Inflammatory macrophage (primary cell): ENCODE data around the gene MCTS1.
"Not testable (repeated sequence)": the region's sequence is repeated elsewhere in the genome, so short reads cannot be mapped to it uniquely, and the experiment has no call there.

ENCODE experiments used
- DNase-seq, 2 donors: peaks; one replicate each; pipeline ENCODE4 v3.0.0-alpha.2; 2020 to 2022
- total RNA-seq, 18 experiments: gene quantifications; one replicate each; lab custom pipeline; 2026; ENCODE audit warnings: mixed read lengths in 6 of 18, inconsistent platforms in 2 of 18; lab: John Stamatoyannopoulos, UW

Gene MCTS1
- total RNA-seq, result 18.8 to 46.7 (median 34.3) reads per million in 18 experiments

GRCh38 chrX:120603707-120604360, at the start of gene MCTS1:
MCTS1 (plus strand) TSS chrX:120604101; CDS start chrX:120604237, 136 bp downstream.
- DNase-seq, result peak; percentile 86 to 89

- no peak for DNase-seq
Observed at GRCh38 chrX:120556251-120556650, 47.6 kb upstream of the MCTS1 start.

GRCh38 chrX:120559804-120560203, 44.1 kb upstream of the MCTS1 start:
- DNase-seq, result no peak

DNA sequence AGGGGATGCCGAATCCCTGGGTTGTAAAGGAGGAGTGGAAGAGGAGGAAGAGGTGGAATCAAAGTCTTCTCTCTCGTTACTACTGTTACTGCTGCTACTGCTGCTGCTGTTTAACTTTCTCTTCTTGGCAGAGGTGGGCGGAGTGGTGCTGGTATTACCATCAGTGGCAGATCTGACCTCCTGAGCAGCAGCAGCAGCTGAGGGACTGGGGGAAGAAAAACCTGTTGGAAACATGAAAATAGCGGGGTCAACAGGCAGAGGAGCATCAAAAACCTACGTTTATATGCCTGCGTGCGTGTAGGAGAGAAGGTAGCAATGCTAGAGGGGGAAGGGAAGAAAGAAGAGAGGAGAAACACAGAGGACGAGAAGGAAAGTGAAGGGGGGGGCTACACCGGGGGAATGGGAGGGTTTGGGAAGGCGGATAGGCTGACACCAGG, 43.5 kb upstream of the MCTS1 start:
- DNase-seq, result peak in 1 of 2 donors; percentile 28

GRCh38 chrX:120560842-120561633, 42.9 kb upstream of the MCTS1 start, which contains the start of gene CUL4B:
CUL4B (minus strand) TSS chrX:120560962; CDS start chrX:120560638, 324 bp downstream.
- peak; percentile 92 to 94 for DNase-seq

GRCh38 chrX:120561634-120562568, 42.0 kb upstream of the MCTS1 start:
- no peak for DNase-seq

GRCh38 chrX:120562569-120562926, 41.4 kb upstream of the MCTS1 start:
- no peak for DNase-seq

DNA sequence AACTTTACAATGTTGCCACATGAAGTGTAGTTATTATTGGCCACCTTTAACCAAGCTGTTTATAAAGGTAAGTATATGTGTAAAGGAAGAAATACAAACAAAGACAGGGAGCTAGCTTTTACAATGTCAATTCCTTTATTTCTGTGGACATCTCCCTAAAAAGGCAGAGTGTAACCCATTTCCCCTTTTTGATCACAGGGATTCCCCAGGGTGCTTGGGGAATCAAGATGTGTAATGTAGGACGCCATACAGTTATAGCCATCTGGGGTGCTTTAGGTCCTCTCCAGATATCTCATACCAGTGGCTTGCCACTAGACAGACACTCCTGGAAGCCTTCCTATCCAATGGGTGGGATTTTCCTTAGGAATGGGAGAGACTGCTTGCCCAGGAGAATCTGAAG, 39.0 kb upstream of the MCTS1 start:
- peak in 1 of 2 donors; percentile 9 for DNase-seq

DNA sequence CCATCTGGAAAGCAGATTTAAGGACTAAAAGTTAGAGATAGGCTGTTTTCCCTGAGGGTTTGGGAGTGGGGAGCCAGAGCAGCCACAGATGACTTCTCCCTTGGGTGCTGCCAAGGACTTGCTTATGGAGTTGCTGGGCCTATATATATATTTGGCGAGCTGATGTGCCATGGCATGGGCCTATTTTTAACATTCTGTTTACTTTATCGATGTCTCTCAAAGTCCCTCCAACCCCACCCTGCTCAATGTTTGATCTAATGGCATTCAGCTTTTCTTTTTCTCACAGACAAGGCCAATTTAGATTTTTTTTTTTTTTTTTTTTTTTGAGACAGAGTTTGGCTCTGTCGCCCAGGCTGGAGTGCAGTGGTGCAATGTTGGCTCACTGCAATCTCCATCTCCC, 37.1 kb upstream of the MCTS1 start:
- no peak for DNase-seq

DNA sequence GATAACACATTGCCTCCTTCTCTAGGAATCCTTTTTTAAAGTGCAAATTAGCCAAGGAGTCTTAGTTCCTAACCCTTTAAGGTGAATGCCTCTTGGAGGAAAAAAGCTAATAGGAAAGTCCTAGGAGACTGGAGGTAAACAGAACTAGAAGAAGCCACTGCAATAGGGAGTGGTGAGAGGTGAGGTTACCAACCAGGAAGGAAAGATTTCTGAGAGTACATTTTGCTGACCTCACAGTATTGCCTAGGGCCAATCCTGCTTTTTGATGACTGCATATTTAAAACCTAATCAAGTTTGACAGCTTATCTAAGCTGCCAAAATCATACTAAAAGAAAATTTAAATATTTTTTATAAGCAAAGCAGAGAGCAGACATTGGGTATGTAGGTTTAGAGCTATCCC, 35.9 kb upstream of the MCTS1 start:
- DNase-seq, result no peak

DNA sequence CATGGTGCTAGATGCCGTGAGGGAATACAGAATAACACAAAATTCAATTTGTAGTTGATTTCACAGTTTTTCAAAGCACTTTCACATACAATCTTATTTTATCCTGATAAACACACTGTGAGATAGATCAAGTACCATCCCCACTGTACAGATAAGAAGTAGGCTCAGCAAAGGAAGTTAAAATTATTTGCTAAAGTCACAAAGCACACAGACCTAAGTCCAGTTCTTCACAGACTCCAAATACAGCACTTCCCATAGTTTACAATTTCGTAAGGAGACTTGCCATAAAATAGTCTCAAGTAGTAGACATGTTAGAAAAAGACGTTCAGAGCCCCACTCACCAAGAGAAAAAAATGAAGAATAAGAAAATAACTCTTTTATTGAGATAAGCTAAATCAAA, 35.3 kb upstream of the MCTS1 start:
- no peak for DNase-seq

GRCh38 chrX:120570011-120570600, 33.8 kb upstream of the MCTS1 start:
- DNase-seq, result no peak

DNA sequence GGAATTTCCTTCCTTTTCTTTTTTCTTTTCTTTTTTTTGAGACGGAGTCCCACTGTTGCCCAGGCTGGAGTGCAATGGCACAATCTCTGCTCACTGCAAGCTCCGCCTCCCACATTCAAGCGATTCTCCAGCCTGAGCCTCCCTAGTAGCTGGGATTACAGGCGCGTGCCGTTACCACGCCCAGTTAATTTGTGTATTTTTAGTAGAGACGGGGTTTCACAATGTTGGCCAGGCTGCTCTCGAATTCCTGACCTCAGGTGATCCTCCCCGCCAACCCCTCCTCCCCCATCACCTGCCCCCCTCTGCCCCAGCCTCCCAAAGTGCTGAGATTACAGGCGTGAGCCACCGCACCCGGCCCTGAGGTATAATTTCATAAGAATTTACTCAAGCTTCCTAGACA, 30.1 kb upstream of the MCTS1 start:
- DNase-seq, result not testable (repeated sequence)

DNA sequence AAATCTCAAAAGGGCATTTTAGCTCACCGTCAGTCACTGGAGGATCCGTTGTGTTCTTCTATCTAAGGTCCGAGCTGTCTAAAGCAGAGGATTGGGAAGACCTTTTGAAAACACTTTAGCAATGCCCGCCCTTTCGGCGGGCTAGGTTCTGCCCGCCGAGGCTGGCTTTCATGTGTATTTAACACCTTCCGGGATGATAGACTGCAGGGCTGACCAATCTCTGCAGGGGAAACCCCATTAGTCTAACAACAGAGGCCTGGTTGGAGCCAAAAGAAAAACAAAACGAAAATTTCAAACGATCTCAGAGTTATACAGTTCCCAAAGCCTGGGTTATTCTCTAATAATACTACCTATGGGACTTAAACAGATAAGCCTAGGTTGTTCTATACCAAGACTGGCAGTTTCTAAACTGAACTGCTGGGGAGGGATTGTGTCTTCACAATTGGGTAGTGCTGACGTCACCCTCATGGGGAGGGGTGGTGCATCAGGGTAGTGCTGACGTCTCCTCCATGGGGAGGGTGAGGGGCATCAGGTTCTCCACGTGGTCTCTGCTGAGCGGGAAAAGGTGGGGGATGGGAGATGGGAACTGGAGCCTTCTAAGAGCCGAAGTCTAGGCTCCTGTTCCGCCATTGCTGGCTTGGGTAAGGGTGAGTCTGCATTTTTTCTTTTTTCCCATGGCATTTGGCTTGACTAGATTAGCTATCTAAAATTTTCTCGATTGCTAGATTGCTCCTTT, 28.4 kb upstream of the MCTS1 start:
- DNase-seq, result no peak

DNA sequence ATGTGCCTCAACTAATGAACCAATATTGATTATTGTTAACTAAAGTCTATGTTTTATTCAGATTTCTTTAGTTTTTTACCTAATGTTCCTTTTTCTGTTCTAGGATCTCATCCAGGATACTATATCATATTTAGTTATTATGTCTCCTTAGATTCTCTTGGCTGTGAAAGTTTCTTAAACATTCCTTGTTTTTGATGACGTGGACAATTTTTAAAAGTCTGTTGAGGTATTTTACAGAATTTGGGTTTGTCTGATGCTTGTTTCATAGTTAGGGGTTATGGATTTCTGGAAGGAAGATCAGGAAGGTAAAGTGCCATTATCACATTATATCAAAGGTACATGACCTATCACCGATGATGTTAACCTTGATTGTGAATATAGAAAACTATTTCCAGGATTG, 18.2 kb upstream of the MCTS1 start:
- no peak for DNase-seq

DNA sequence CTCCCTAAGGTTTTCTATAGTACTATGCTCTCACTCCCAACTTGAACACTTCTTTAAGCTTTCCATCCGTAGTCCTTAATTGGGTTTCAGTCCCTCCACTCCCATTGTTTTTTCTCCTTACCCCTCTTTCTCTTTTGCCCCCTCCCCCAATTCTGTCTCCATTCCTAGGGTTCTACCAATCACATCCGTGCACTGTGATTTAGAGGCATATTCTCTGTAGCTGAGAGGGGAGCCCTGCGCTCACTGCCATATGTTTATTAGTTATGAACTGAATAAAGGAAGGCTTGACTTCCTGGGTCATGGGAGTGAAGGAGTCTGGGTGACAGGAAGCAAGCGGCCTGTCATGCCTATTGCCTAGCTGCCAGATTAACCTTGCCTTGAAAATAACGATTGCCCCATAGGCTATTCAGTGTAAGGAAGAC, 471 bp downstream of the MCTS1 start:
- DNase-seq, result peak; percentile 55 to 63

DNA sequence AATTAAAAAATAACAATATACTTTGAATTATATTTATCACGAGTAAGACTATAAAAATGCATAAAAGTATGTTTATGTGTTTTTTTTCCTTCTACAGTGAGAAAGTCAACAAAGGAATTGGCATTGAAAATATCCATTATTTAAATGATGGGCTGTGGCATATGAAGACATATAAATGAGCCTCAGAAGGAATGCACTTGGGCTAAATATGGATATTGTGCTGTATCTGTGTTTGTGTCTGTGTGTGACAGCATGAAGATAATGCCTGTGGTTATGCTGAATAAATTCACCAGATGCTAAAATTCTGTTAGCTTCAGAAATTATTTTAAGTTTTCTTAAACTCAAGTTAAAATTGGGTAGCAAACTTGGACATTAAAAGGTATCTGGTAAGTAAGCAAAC, 8.2 kb downstream of the MCTS1 start:
- no peak for DNase-seq

GRCh38 chrX:120614816-120615215, 10.9 kb downstream of the MCTS1 start:
- no peak for DNase-seq

- no peak for DNase-seq
Observed at GRCh38 chrX:120617996-120618630, 14.2 kb downstream of the MCTS1 start.

DNA sequence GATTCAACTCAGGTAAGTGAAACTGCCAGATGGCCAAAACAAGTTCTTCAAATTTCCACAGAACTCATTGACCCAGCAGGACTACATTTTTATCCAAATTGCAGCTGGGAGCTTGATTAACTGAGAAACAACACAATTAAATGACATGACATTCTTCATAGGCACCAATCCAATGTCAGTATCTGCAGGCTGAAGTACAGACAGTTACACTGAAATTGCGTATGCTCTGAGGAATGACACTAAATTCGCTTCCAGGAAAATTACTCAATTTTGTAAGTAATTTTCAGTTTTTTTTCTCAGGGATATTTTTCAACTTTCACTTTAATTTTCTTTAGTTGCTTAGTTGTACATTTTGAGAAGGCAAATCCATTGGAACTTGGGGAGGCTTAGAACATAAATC, 21.5 kb downstream of the MCTS1 start:
- DNase-seq, result peak in 1 of 2 donors; percentile 3
